Heart right ventricle (tissue), 16 donors: ENCODE data around the gene CST3. TPM values are rescaled to one million over a fixed set of nuclear protein-coding genes. Genes with fewer than 3 reads are reported as not detected.

ENCODE experiments used
- ATAC-seq, 8 donors: fragments of 200-7000 bp; cut with Tn5 transposase; one replicate each; pipeline ENCODE4 v1.9.1; 2020; ENCODE audit warnings: mild to moderate bottlenecking in 8 of 8, moderate library complexity in 8 of 8, moderate number of reproducible peaks in 1 of 8
- DNase-seq, 2 donors: peaks; one replicate each; pipeline ENCODE4 v3.0.0-alpha.2; 2020
- H3K27ac ChIP-seq, 10 donors: fragments of 200-600 bp; sonication (generic) in 2 of 10; one replicate each; pipeline versions ENCODE4 v1.5.0 to v1.8.0; 2020 to 2022; ENCODE audit warnings: mild to moderate bottlenecking in 3 of 10
- H3K27me3 ChIP-seq, 7 donors: fragments of 200-600 bp; one replicate each; pipeline ENCODE4 v1.8.0; 2021 to 2022; ENCODE audit warnings: mild to moderate bottlenecking in 2 of 7
- H3K36me3 ChIP-seq, 9 donors: fragments of 200-600 bp; sonication (generic) in 1 of 9; one replicate each; pipeline versions ENCODE4 v1.5.0 to v1.8.0; 2020 to 2022; ENCODE audit warnings: mild to moderate bottlenecking in 2 of 9
- H3K4me1 ChIP-seq, 9 donors: fragments of 200-600 bp; sonication (generic) in 1 of 9; one replicate each; pipeline versions ENCODE4 v1.5.0 to v1.8.0; 2020 to 2022; ENCODE audit warnings: mild to moderate bottlenecking in 4 of 9
- H3K4me3 ChIP-seq, 10 donors: fragments of 200-600 bp; sonication (generic) in 2 of 10; one replicate each; pipeline versions ENCODE4 v1.5.0 to v1.8.0; 2020 to 2022; ENCODE audit warnings: mild to moderate bottlenecking in 7 of 10, moderate library complexity in 2 of 10
- H3K9me3 ChIP-seq, 11 donors: fragments of 200-600 bp in 10 of 11; sonication (generic) in 2 of 11; one replicate each; pipeline versions ENCODE4 v1.5.0 to v1.8.0; 2013 to 2022; ENCODE audit warnings: mild to moderate bottlenecking in 2 of 11, control low read depth in 1 of 11, moderate library complexity in 1 of 11
- CTCF ChIP-seq, 9 donors: fragments of 200-600 bp; sonication (generic) in 2 of 9; IDR thresholded peaks; one replicate each; pipeline versions ENCODE4 v1.5.0 to v1.8.0; 2021 to 2022; ENCODE audit warnings: antibody characterized with exemption in 9 of 9, mild to moderate bottlenecking in 5 of 9, moderate library complexity in 1 of 9
- WGBS, 2 donors: extraction: QIAGEN DNeasy Blood & Tissue Kit; methylation state at CpG; one replicate each; pipeline ENCODE4 v1.1.7; 2013; ENCODE audit warnings: inconsistent platforms in 1 of 2; 5-methylcytosine and 5-hydroxymethylcytosine counted together
- intact Hi-C, 10 donors: fragments of 100-400 bp; cut with DNase I; formaldehyde crosslinking; loops; one replicate each; pipeline versions ENCODE4 v1.11.1 to v1.14.2; 2022
- polyA plus RNA-seq, 2 donors: library from polyadenylated mRNA; stranded (reverse); fragments of 200-250 nt; gene quantifications; one replicate each; pipeline ENCODE4 v1.2.3, GENCODE V29; 2013
- total RNA-seq, 10 donors: library from RNA; stranded (reverse); fragmentation: NEBNext Ultra II Directional in 3 of 10; extraction: Animal tissue kit (Norgen Biotek cat#: 25700) in 3 of 10; gene quantifications; one replicate each; pipeline versions ENCODE4 v1.2.1 to v1.2.4, GENCODE V29; 2021 to 2023
- donor health status: Arrhythmogenic right ventricular cardiomyopathy.
- donor health status: ischemic (EF 13 %, LVEDD 7.1; RV severe dilation, severe dysfunction).
- donor health status: healthy with polysubstance abuse.
- donor health status: DM: no; HTN: yes; CAD: no.
- donor health status: DM: no; HTN: no; CAD: no.
- donor health status: ischemic (EF 25% LVEDD 6.9; RV normal size, moderate dysfunction).
- donor health status: ischemic (EF 25% LVEDD 5.7; RV mildly dilated, moderate dysfunction).
- donor health status: healthy.
- donor health status: DM: yes; HTN: yes; CAD: no.
- donor health status: Ischemic cardiomyopathy.
- donor health status: ischemic (EF 35%, LVEDD 5.7; RV mildly dilated, moderate dysfunction).
- donor health status: nonischemic (EF 11% LVEDD 7.7; RV severe dilation, severe dysfunction).
- donor health status: DM: yes; HTN: yes; CAD: no.
- donor health status: PGD.
- donor health status: ischemic (EF 29% LVEDD 5.4; RV normal size, mild dysfunction).
- donor health status: nonischemic (EF 23%, LVEDD 6.1; RV moderate dilation, normal function).

Gene CST3
- total and polyA plus RNA-seq, 12 donors, result 395 to 1,066 (median 612) TPM

GRCh38 chr20:23598481-23598880 is 39.3 kb downstream of the CST3 start:
- ATAC-seq (no peak), DNase-seq (no peak)
- no peak overlapping the region for H3K27ac ChIP-seq
- H3K36me3 ChIP-seq, result no peaks in the 10 kb centered on the region
- H3K27me3 ChIP-seq, result peaks cover 0 to 16% (median 8%) of the 10 kb centered on the region in 7 donors
- no peak for TF ChIP-seq CTCF (IDR thresholded peaks at IDR 0.05)
- no peaks in the 10 kb centered on the region for H3K4me1 ChIP-seq
- no peak overlapping the region for H3K4me3 ChIP-seq
- H3K9me3 ChIP-seq, result no peaks in the 10 kb centered on the region
- intact Hi-C loops, result no loop called here

GRCh38 chr20:23596579-23597250 is 41.0 kb downstream of the CST3 start:
- Histone ChIP-seq H3K4me3 (no peak overlapping the region), H3K27me3 (no peaks in the 10 kb centered on the region), H3K27ac (no peak overlapping the region), H3K36me3 (no peaks in the 10 kb centered on the region), H3K9me3 (no peaks in the 10 kb centered on the region), H3K4me1 (no peaks in the 10 kb centered on the region)
- DNase-seq (no peak), ATAC-seq (no peak)
- TF ChIP-seq CTCF (IDR thresholded peaks at IDR 0.05), result no peak
- WGBS, 2 donors, result 50% methylated on average over 2 of the region's 2 CpGs
- intact Hi-C loops, result no loop called here

- H3K4me3 ChIP-seq, result no peak overlapping the region
- no peaks in the 10 kb centered on the region for H3K36me3 ChIP-seq
- intact Hi-C loops, result no loop called here
- no peaks in the 10 kb centered on the region for H3K9me3 ChIP-seq
- no peak for ATAC-seq
- no peak for DNase-seq
- 63 to 75% methylated on average over 1 of the region's 1 CpG for WGBS, 2 donors
- no peak for TF ChIP-seq CTCF (IDR thresholded peaks at IDR 0.05)
- H3K27me3 ChIP-seq, result no peaks in the 10 kb centered on the region
- no peaks in the 10 kb centered on the region for H3K4me1 ChIP-seq
- H3K27ac ChIP-seq, result no peak overlapping the region
Measured at GRCh38 chr20:23595941-23596340, 41.8 kb downstream of the CST3 start.

- H3K4me1 ChIP-seq, result no peaks in the 10 kb centered on the region
- H3K27ac ChIP-seq, result no peak overlapping the region
- peaks cover 0 to 27% (median 13%) of the 10 kb centered on the region in 7 donors for H3K27me3 ChIP-seq
- intact Hi-C loops, result no loop called here
- no peak for TF ChIP-seq CTCF (IDR thresholded peaks at IDR 0.05)
- no peak for DNase-seq
- no peak overlapping the region for H3K4me3 ChIP-seq
- H3K9me3 ChIP-seq, result no peaks in the 10 kb centered on the region
- 81 to 84% methylated on average over 10 of the region's 10 CpGs for WGBS, 2 donors
- no peak for ATAC-seq
- H3K36me3 ChIP-seq, result no peaks in the 10 kb centered on the region
Measured at GRCh38 chr20:23588434-23589403, 49.0 kb downstream of the CST3 start.
